Measurements from ENCODE around the gene ST3GAL3.

- no peak for TF ChIP-seq CTCF (conservative IDR thresholded peaks at IDR 0.05; ENCODE audit: low read depth, low read length)
- no peak for TF ChIP-seq EZH2 (IDR thresholded peaks at IDR 0.05; ENCODE audit: borderline replicate concordance, low read depth, low read length, poor library complexity, severe bottlenecking)
Observed at GRCh38 chr1:43688109-43688387, 19.3 kb upstream of the ST3GAL3 start.

All from A673 (cell line).